Activated naive CD8-positive, alpha-beta T cell treated with anti-CD3 and anti-CD28 coated beads for 36 hours (primary cell): ENCODE data around the gene SIL1. TPM values are rescaled to one million over a fixed set of nuclear protein-coding genes. Genes with fewer than 3 reads are reported as not detected.

Experiments
- DNase-seq: peaks from one replicate; pipeline ENCODE4 v3.0.0; 2021
- H3K27ac Mint-ChIP-seq: one replicate; pipeline ENCODE4 v1.8.0; 2022; ENCODE audit warnings: mild to moderate bottlenecking, moderate library complexity, mixed read lengths
- H3K27me3 Mint-ChIP-seq: one replicate; pipeline ENCODE4 v1.8.0; 2022; ENCODE audit warnings: mild to moderate bottlenecking, mixed read lengths
- H3K36me3 Mint-ChIP-seq: one replicate; pipeline ENCODE4 v1.8.0; 2021; ENCODE audit warnings: mild to moderate bottlenecking, mixed read lengths
- H3K4me1 Mint-ChIP-seq: one replicate; pipeline ENCODE4 v1.8.0; 2021; ENCODE audit warnings: mixed read lengths
- H3K4me3 Mint-ChIP-seq: one replicate; pipeline ENCODE4 v1.8.0; 2022; ENCODE audit warnings: mild to moderate bottlenecking, moderate library complexity, mixed read lengths
- H3K9me3 Mint-ChIP-seq: one replicate; pipeline ENCODE4 v1.8.0; 2022; ENCODE audit warnings: mixed read lengths
- total RNA-seq, 2 experiments: library from RNA; stranded (reverse); gene quantifications; one replicate each; pipeline ENCODE4 v1.2.3, GENCODE V29; 2021

The SIL1 gene
- total RNA-seq, 2 experiments from 2014 or later = 19.8 to 21.4 TPM

DNA sequence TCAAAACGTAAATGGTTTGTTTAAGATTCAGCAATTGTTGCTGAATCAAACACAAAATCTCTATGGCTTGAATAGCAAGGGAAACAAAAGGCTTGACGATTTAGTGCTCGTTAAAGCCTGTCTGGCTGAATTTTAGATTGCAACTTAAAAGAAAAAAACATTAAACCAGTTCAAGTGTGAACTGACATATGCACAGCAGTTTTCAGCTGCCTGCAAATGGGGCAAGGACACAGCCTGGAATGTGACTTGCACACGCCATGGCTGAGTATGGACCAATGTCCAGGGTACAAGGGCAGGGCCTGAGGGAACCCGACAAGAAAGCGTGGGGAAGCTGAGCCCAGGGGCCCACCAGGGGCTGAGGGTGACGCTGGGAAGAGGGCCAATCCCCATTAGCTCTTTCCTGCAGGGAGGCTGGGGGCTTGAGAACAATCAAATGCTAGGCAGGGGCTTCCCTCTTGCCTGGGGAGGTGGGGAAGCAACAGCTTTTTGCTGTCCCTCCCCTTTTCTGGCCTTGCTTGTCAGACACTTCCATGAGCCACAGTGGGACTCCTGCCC lies 233.4 kb downstream of the SIL1 start:
- no peak for DNase-seq
- Mint-ChIP-seq H3K36me3 (no peaks in the 10 kb centered on the region), H3K27ac (no peak overlapping the region), H3K9me3 (no peaks in the 10 kb centered on the region), H3K27me3 (no peaks in the 10 kb centered on the region), H3K4me3 (no peak overlapping the region), H3K4me1 (no peaks in the 10 kb centered on the region)

DNA sequence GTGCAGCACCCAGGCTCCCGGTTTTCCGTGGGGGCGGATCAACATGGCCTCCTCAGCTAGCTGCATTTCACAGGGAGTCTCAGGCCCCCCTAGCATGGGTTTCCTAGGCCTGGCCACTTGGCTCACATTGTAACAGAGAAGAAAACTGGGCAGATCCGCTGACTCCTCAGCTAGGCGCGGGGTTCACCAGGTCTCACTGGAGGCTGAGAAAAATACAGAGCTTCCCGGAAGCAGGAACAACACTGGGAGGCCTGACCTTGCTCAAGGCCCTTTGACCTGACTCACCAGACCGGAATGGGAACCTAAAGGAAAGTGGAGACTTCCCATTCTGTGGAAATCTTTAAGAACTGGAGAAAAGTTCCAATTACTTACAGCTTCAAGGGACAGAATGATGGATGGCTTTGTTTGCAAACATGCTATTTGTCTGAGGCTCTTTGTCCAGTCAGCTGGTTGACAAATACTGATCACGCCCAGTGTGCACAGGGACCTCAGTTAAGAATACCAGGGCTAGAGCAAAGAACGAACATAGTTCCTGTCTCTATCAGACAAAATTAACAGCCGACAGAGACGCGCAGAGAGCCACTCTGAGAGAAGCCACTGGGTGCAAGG lies 234.3 kb downstream of the SIL1 start:
- Mint-ChIP-seq H3K4me1 (no peaks in the 10 kb centered on the region), H3K27me3 (no peaks in the 10 kb centered on the region), H3K36me3 (no peaks in the 10 kb centered on the region), H3K4me3 (no peak overlapping the region), H3K9me3 (no peaks in the 10 kb centered on the region), H3K27ac (no peak overlapping the region)
- DNase-seq = no peak

DNA sequence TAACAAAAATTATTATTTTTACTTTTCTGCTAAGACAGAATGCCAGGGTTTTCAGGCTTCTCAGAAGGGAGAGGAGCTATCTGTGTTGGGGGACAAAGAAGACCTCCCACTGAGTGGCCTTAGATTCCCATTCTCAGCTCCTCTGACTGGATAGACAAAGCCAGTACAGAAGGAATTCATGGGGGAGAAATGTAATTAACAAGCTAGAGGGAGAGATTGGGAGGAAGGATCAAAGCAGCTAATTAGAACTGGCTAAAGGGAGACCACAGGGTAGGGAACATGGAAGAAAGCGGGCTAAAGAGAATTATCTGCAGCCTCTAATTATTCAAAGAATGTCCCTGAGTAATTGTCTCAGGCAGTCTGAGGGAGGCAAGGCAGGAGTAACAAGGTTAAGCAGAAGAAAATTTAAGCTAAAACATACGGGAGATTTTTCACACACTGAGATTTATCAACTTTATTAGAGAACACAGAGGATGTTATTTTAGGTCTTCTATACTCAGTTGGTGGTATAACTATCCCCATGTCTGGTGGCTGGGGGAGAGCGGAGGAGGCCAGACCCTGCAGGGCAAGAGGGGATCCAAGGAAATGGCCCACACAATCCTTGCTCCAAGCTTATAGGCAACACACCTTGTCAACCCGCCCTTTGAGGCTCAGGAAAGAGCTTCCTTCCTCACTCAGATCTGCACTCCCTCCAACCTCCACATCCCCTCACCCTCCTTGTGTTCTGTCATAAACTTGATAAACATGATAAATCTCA lies 235.4 kb downstream of the SIL1 start:
- Mint-ChIP-seq H3K27ac (no peak overlapping the region), H3K27me3 (no peaks in the 10 kb centered on the region), H3K4me1 (no peaks in the 10 kb centered on the region), H3K4me3 (no peak overlapping the region), H3K9me3 (no peaks in the 10 kb centered on the region), H3K36me3 (no peaks in the 10 kb centered on the region)
- no peak for DNase-seq

DNA sequence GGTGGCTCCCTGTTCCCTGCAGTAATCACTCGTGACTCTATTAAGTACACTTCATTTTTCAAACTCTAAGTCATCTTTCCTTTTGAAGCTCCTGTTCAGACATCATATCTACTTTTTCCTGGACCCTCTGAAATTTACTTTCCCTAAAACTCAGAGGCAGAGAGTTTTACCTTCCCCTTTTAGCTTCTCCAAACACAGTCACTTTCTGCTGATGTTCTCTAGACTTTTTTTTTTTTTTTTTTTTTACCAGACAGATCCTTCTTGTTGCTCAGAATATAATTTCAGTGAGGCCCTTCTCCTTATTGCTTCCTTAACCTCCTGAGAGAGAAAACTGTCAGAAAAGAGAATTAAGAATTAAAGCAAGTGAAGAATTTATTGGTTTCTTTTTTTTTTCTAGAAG lies 236.4 kb downstream of the SIL1 start:
- DNase-seq = no peak
- Mint-ChIP-seq H3K27me3 (no peaks in the 10 kb centered on the region), H3K27ac (no peak overlapping the region), H3K36me3 (no peaks in the 10 kb centered on the region), H3K4me3 (no peak overlapping the region), H3K9me3 (no peaks in the 10 kb centered on the region), H3K4me1 (no peaks in the 10 kb centered on the region)

DNA sequence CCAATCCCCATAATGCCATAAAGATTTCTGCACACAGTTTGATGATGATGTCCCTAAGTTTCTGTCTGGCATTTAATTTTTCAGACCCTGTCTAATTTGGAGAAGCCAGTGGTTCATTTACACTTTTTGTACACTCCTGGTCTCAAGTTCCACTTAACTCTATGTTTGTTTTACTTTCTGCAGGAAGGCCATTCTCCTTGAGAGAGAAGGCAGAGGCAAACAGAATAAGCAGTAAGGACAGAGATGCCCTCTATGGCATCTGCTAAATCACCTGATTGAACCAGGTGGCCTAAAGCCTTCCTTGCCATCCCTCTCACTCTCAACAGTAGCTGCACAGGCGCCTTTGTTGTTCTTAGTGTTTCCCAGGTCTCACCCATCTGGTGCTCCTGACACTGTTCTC lies 236.9 kb downstream of the SIL1 start:
- Mint-ChIP-seq H3K27me3 (no peaks in the 10 kb centered on the region), H3K4me1 (no peaks in the 10 kb centered on the region), H3K27ac (no peak overlapping the region), H3K9me3 (no peaks in the 10 kb centered on the region), H3K36me3 (no peaks in the 10 kb centered on the region), H3K4me3 (no peak overlapping the region)
- no peak for DNase-seq

DNA sequence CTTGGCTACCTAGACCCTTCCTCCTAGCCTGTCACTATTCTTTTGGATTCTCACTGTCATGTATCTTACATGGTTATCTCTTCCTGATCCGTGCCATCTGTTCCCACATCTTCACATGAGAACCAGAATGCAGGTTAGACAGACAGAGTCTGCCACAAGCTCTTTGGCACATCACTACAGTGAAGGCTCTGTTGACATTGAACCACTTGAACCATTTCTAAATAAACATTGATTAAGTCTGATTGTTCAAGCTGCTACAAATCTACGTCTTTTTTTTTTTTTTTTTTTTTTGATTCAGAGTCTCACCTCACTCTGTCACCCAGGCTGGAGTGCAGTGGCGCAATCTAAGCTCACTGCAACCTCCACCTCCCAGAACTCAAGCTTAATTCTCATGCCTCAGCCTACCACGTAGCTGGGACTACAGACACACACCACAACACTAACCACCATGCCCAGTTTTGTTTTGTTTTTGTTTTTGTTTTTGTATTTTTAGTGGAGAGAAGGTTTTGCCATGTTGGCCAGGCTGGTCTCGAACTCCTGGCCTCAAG lies 237.9 kb downstream of the SIL1 start:
- no peak overlapping the region for H3K4me3 Mint-ChIP-seq
- H3K27ac Mint-ChIP-seq = no peak overlapping the region
- H3K9me3 Mint-ChIP-seq = no peaks in the 10 kb centered on the region
- no peaks in the 10 kb centered on the region for H3K4me1 Mint-ChIP-seq
- H3K36me3 Mint-ChIP-seq = no peaks in the 10 kb centered on the region
- no peak for DNase-seq
- no peaks in the 10 kb centered on the region for H3K27me3 Mint-ChIP-seq

DNA sequence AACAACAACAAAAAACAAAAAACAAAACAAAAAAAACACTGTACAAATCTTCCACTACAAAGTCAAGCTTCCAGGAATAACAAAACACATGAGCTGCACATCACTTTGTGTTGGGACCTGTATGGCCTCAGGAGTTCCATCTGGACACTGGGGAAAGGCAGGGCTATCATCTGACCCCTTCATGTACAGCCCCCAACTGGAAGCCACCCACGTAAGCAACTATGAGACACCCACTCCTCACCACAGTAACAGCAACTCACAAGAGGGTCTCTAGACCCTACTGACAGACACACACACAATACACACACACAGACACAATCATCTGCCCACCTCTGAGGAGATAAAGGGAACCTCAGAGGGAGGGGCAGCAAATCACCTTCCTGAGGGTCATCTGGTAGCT lies 241.4 kb downstream of the SIL1 start:
- Mint-ChIP-seq H3K36me3 (no peaks in the 10 kb centered on the region), H3K27ac (no peak overlapping the region)

DNA sequence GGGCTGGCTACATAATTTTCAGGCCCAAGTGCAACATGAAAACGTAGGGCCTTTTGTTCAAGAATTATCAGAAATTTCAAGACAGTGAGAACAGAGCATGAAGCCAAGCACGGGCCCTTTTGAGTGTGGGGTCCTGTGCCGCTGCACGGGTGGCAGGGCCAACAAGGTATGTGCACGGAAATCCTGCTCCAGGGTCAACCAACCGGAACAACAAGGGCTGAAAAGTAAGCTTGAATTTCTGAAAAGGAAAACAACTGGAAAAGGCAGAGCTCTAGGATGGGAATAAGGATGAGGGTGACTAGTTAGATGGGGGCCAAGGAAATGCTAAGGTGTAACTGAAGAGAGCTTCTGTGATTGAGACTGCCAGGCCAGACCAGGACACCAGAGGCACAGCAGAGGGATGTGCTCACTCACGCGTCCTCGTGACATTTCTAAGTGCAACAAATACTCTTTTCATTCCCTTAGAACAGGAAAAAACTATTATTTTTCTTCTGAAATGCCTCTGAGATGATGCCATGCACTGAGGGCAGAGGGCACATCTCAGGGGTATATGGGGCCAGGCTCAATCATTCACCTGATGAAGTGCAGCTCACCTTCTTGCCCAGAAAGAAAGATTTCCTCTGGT lies 242.4 kb downstream of the SIL1 start:
- H3K27me3 Mint-ChIP-seq = no peaks in the 10 kb centered on the region
- peaks cover 15% of the 10 kb centered on the region for H3K4me1 Mint-ChIP-seq
- no peaks in the 10 kb centered on the region for H3K9me3 Mint-ChIP-seq

More for the DNA sequence above, 241.4 kb downstream of the SIL1 start:
- Mint-ChIP-seq H3K4me1 (peaks cover 15% of the 10 kb centered on the region), H3K4me3 (no peak overlapping the region), H3K9me3 (no peaks in the 10 kb centered on the region), H3K27me3 (no peaks in the 10 kb centered on the region)
- DNase-seq = no peak

DNA sequence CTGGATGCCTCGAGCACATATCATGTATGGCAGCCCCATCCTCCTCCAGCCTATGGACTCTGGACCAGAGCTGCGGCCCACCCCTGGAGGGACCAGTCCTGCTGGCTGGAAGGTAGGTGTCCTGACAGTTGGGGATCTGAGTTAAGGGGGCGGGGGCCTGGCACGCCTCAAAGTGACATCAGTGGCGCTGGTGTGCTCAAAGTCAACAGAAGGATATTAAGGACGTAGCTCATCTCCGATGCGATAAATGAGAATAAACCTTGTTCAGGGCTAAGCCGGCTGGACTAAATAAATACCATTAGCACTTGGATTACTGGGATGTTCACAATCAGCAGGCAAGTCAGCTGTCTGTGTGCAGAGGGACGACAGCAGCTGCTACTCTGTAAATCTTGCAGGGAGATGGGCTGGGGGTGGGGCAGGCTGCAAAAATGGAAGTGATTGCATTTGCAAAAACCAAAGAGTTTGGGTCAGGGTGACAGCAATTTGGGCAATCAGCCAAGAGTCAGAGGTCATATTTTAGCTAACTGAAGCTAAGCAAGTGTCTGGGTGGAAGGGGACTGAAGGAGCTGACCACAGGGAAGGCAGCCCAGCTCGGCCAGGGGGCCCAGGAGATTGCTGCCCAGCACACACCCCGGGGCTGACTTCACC lies 243.0 kb downstream of the SIL1 start:
- no peaks in the 10 kb centered on the region for H3K9me3 Mint-ChIP-seq
- no peak for DNase-seq
- H3K4me1 Mint-ChIP-seq = peaks cover 15% of the 10 kb centered on the region
- H3K36me3 Mint-ChIP-seq = no peaks in the 10 kb centered on the region
- H3K4me3 Mint-ChIP-seq = no peak overlapping the region
- no peaks in the 10 kb centered on the region for H3K27me3 Mint-ChIP-seq
- no peak overlapping the region for H3K27ac Mint-ChIP-seq

More for the DNA sequence above, 242.4 kb downstream of the SIL1 start:
- H3K4me3 Mint-ChIP-seq = no peak overlapping the region
- H3K36me3 Mint-ChIP-seq = no peaks in the 10 kb centered on the region
- no peak overlapping the region for H3K27ac Mint-ChIP-seq
- DNase-seq = no peak

DNA sequence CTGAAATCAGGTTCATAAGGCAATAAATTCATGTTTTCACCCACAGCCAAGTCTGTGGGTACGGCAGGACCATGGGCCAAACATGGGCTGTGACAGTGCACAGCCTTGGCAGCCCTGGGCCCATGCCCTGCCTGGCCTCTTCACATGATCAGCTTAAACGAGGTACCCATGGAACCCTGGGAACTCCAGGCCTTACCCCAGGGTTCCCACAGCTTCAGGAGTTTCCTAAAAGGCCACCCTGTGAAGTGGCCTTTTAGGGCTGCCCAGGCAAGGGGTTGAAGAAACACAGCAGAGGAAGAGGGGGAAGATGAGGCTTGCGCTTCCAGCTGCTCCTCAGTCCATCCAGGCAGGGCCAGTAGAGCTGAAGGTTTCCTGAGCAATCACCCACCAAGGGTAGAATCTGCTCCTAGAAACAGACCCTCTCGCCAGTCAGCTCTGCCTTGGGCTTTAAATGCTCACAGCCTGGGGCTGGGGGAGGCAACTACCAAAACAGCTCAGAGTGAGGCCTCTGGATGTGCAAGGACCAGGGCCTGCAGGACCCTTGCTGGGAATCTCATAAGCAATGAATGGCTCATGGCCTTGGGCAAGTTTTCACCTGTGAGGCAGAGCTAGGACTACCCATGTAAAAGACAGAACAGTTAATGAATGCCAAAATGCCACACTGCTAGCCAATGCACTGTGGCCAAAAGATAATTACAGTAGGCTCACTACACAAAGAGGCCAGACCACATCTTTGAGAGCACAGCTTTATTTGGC lies 243.7 kb downstream of the SIL1 start:
- no peaks in the 10 kb centered on the region for H3K36me3 Mint-ChIP-seq
- H3K4me3 Mint-ChIP-seq = no peak overlapping the region
- no peak overlapping the region for H3K27ac Mint-ChIP-seq
- peaks cover 15% of the 10 kb centered on the region for H3K4me1 Mint-ChIP-seq
- H3K9me3 Mint-ChIP-seq = no peaks in the 10 kb centered on the region
- H3K27me3 Mint-ChIP-seq = no peaks in the 10 kb centered on the region
- DNase-seq = no peak

DNA sequence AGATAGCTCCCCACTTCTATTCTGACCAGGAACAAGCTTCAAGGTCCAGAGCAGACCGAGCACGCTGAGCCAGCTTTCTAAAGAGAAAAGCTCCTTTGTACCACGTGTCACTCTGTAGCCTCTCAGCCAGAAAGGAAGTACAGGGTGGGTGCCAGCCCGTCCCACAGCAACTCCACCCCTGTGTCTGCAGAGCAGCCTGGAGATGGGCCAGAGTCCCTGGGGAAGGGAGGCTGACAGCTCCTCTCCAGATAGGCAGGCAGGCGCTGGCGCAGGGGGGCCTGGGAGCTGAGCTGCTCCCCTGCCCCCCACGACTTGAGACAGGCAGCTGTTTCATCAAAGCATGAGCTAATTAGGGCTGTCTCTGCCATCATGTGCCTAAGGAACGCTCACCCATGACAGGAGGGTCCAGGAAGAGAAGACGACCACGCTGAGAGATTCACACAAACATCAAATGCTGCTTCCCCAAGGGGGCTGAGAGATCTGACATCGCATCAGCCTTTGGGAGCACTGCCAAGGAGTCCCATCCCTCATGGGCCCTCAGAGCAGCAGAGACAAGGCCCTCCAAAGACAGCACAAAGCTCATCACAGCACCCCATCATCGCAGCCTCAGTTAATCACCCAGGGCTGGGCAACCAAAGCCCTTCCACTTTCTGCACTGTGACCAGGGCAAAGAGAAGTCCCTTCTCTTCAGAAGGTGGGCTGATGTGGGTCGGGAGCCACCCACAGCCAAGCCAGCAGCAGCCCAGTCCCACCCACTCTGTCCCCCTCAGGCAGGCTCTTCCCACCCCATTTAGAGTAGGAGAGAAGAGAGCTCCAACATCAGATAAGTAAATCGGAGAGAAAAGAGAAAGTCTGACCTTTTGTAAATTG lies 244.5 kb downstream of the SIL1 start:
- no peak for DNase-seq
- H3K9me3 Mint-ChIP-seq = no peaks in the 10 kb centered on the region
- no peaks in the 10 kb centered on the region for H3K27me3 Mint-ChIP-seq
- H3K36me3 Mint-ChIP-seq = no peaks in the 10 kb centered on the region
- peaks cover 15% of the 10 kb centered on the region for H3K4me1 Mint-ChIP-seq
- no peak overlapping the region for H3K4me3 Mint-ChIP-seq
- H3K27ac Mint-ChIP-seq = no peak overlapping the region

DNA sequence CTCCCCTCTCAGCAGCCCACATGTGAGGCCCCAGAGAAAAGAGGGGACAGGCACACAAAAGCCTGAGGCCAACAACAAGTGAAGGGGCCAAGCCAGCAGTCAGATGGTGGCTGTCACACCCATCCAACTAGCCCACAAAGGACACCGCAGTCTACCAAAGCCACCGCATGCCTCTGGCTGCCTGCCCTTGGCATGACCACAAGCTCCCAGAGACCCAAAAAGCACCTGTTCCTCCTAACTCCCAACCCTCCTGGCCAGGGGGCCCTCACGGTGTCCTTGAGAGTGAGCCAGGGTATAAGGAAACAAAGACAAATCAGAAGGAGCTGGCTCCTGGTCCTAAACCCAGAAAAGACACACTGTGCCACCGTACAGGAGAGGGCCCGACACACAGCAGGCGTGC lies 245.2 kb downstream of the SIL1 start:
- Mint-ChIP-seq H3K9me3 (no peaks in the 10 kb centered on the region), H3K27me3 (no peaks in the 10 kb centered on the region), H3K36me3 (no peaks in the 10 kb centered on the region), H3K27ac (no peak overlapping the region), H3K4me3 (no peak overlapping the region), H3K4me1 (peaks cover 15% of the 10 kb centered on the region)
- DNase-seq = no peak

DNA sequence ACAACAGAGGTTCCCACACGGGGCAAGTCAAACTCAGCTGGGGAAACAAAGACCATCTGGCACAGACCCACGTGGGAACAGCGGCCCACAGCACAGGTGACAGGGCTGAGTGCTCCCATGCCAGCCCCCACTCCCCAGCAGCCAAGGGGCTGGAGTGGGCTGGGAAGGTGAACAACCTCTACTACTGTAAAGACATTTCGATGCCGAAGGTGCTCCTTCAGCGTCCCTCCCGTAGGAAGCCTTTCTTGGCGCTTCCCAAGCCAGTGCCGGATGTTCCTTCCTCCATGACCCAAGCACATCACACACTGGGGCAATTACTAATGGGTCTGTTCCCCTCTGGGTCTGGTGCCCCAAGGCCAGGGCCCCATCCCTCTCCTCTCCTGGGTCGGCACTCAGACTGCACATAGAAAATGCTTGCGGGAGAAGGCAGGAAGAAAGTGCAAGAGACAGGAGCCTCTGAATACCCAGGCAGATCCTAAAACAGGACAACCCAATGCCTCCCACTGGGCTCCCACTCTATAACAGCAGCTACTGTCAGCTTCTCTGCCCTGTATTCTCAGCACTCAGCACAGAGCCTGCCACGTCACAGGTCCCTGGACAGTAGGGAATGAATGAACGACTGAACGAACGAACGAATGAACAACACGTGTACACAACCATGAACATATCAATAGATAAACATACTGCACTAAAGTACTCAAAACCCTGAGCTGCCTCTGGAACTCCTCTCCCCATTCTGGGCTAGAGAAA lies 246.0 kb downstream of the SIL1 start:
- Mint-ChIP-seq H3K9me3 (no peaks in the 10 kb centered on the region), H3K36me3 (no peaks in the 10 kb centered on the region), H3K27ac (no peak overlapping the region), H3K4me1 (peaks cover 15% of the 10 kb centered on the region), H3K4me3 (no peak overlapping the region), H3K27me3 (no peaks in the 10 kb centered on the region)
- DNase-seq = no peak
